Activated CD4-positive, CD25-positive, alpha-beta regulatory T cell treated with anti-CD3 and anti-CD28 coated beads, Interleukin-2, amount 50 U/mL, for 24 hours (primary cell): ENCODE measurements around the gene CD276.
"Not testable (repeated sequence)": the region's sequence is repeated elsewhere in the genome, so short reads cannot be mapped to it uniquely, and the experiment has no call there.

Experiments used
- ATAC-seq, 2 donors: fragments of 150-1000 bp; cut with Tn5 transposase; one replicate each; pipeline ENCODE4 v1.10.0; 2021; ENCODE audit warnings: mild to moderate bottlenecking in 1 of 2, moderate library complexity in 1 of 2

Gene CD276

GRCh38 chr15:73683777-73684580 lies at the start of gene CD276:
Gene CD276 (plus strand): TSS chr15:73684383. CDS start chr15:73699640, 15,257 bp downstream.
- peak in 1 of 2 donors; percentile 41 for ATAC-seq

- no peak for ATAC-seq
Observed at GRCh38 chr15:73637527-73637926, 46.7 kb upstream of the CD276 start.

- ATAC-seq, result not testable (repeated sequence)
Observed at GRCh38 chr15:73639464-73639863, 44.7 kb upstream of the CD276 start.

- ATAC-seq, result no peak
Observed at GRCh38 chr15:73647259-73648013, 36.7 kb upstream of the CD276 start.

GRCh38 chr15:73648014-73648295 lies 36.2 kb upstream of the CD276 start:
- ATAC-seq, result no peak

GRCh38 chr15:73650416-73651126 lies 33.6 kb upstream of the CD276 start:
- peak; percentile 79 for ATAC-seq

- no peak for ATAC-seq
Observed at GRCh38 chr15:73654659-73655058, 29.5 kb upstream of the CD276 start.

- ATAC-seq, result no peak
Observed at GRCh38 chr15:73655724-73656123, 28.5 kb upstream of the CD276 start.

- no peak for ATAC-seq
Observed at GRCh38 chr15:73658645-73659044, 25.5 kb upstream of the CD276 start.

- ATAC-seq, result no peak
Observed at GRCh38 chr15:73660455-73660854, 23.7 kb upstream of the CD276 start.

- ATAC-seq, result no peak
Observed at GRCh38 chr15:73674587-73674986, 9.6 kb upstream of the CD276 start.

- ATAC-seq, result peak in 1 of 2 donors; percentile 46
Observed at GRCh38 chr15:73677146-73677607, 7.0 kb upstream of the CD276 start.

- no peak for ATAC-seq
Observed at GRCh38 chr15:73677733-73678132, 6.5 kb upstream of the CD276 start.

GRCh38 chr15:73678498-73678897 lies 5.7 kb upstream of the CD276 start:
- no peak for ATAC-seq

GRCh38 chr15:73679180-73679579 lies 5.0 kb upstream of the CD276 start:
- no peak for ATAC-seq

GRCh38 chr15:73679964-73680363 lies 4.2 kb upstream of the CD276 start:
- ATAC-seq, result no peak

- peak in 1 of 2 donors; percentile 27 for ATAC-seq
Observed at GRCh38 chr15:73680549-73680948, 3.6 kb upstream of the CD276 start.

GRCh38 chr15:73681063-73681462 lies 3.1 kb upstream of the CD276 start:
- no peak for ATAC-seq

- ATAC-seq, result no peak
Observed at GRCh38 chr15:73681856-73682599, 2.2 kb upstream of the CD276 start.

GRCh38 chr15:73682600-73683090 lies 1.5 kb upstream of the CD276 start:
- no peak for ATAC-seq

- no peak for ATAC-seq
Observed at GRCh38 chr15:73683257-73683776, 866 bp upstream of the CD276 start.
